GM12878 (cell line): ENCODE results near the gene ATP1B1.

Experiments
- E2F8 ChIP-seq: fragments of 450-650 bp; IDR thresholded peaks from 2 replicates; pipeline ENCODE4 v1.6.1; 2018; ENCODE audit warnings: mild to moderate bottlenecking, low read depth, moderate library complexity; ENCODE audit not compliant: partially characterized antibody
- NFXL1 ChIP-seq: fragments of 450-650 bp; IDR thresholded peaks from 2 replicates; pipeline ENCODE4 v1.6.1; 2017; ENCODE audit warnings: antibody characterized with exemption, mild to moderate bottlenecking, borderline replicate concordance
- RFX5 ChIP-seq: IDR thresholded peaks from 2 replicates; pipeline ENCODE4 v1.6.1; 2011; ENCODE audit warnings: low read depth, low read length, improper control_type of control experiment

DNA sequence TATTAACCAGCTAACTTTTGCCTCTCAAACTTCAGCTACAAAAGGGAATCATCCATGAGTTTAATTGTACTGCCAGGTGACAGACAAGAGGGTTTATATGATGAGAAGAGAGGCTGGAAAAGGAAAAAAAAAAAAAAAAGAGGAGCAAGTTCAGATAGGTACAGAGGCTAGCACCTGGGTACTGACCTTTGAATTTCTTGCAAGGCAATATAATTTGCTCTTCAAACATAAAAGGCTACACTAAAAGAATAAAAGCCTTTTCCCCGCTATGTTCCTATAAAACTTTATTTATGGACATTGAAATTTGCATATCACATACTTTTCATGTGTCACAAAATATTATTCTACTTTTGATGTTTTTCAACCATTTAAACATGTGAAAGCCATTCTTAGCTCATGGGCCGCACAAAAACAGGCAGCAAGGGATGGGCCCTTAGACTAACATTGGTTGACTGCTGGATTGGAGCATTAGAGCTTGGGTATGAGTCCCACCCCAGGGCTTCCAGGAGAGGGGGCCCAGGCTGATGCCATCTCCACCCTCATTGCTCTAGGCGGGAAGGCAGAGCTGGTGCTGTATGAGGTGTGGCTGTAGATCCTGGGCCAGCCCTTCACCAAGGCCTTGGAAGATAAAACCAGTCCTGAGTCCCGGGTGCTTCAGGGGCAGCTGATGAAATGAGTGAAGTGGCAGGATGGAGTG lies 44.3 kb downstream of the ATP1B1 start:
- TF ChIP-seq NFXL1 = no peak
- TF ChIP-seq E2F8 = no peak
- TF ChIP-seq RFX5 = no peak
